Vagina (tissue), 2 donors: Measurements from ENCODE around the gene ZFHX3. TPM values are rescaled to one million over a fixed set of nuclear protein-coding genes. Genes with fewer than 3 reads are reported as not detected.
A peak's percentile ranks its signal among the peaks of the same experiment; 100 is the strongest.

ENCODE experiments used
- DNase-seq, 2 donors: peaks; one replicate each; pipeline ENCODE4 v3.0.0-alpha.2; 2017; ENCODE audit errors: extremely low spot score in 2 of 2
- H3K27ac ChIP-seq: fragments of 200-600 bp; sonication (generic); one replicate; pipeline ENCODE4 v1.5.1; 2019
- H3K27me3 ChIP-seq: fragments of 200-600 bp; sonication (generic); one replicate; pipeline ENCODE4 v1.5.1; 2019
- H3K36me3 ChIP-seq, 2 donors: fragments of 200-600 bp; sonication (generic); one replicate each; pipeline ENCODE4 v1.5.1; 2017 to 2019
- H3K4me1 ChIP-seq: fragments of 200-600 bp; sonication (generic); one replicate; pipeline ENCODE4 v1.5.1; 2019
- H3K4me3 ChIP-seq, 2 donors: fragments of 200-600 bp; sonication (generic); 1 replicate in 1 of 2; 2 replicates in 1 of 2; pipeline ENCODE4 v1.5.1; 2016 to 2019
- H3K9me3 ChIP-seq: fragments of 200-600 bp; sonication (generic); one replicate; pipeline ENCODE4 v1.5.1; 2019
- CTCF ChIP-seq, 3 experiments: fragments of 450-650 bp in 2 of 3; fragments of 200-600 bp in 1 of 3; sonication (generic) in 1 of 3; IDR thresholded peaks; one replicate each; pipeline ENCODE4 v1.5.1; 2017 to 2019; ENCODE audit warnings: antibody characterized with exemption in 3 of 3, mild to moderate bottlenecking in 2 of 3, moderate library complexity in 2 of 3
- POLR2A ChIP-seq, 2 donors: fragments of 450-650 bp; IDR thresholded peaks; one replicate each; pipeline ENCODE4 v1.6.1; 2017; ENCODE audit warnings: antibody characterized with exemption in 2 of 2, mild to moderate bottlenecking in 2 of 2, moderate library complexity in 2 of 2
- POLR2AphosphoS5 ChIP-seq, 2 donors: sonication (generic); formaldehyde crosslinking; IDR thresholded peaks; one replicate each; pipeline ENCODE4 v1.9.0; 2017; ENCODE audit warnings: antibody characterized with exemption in 2 of 2, mild to moderate bottlenecking in 2 of 2, low read depth in 1 of 2; ENCODE audit not compliant: insufficient read depth in 1 of 2
- intact Hi-C: fragments of 100-400 bp; cut with DNase I; formaldehyde crosslinking; loops from one replicate; pipeline ENCODE4 v1.15.1; 2023
- total RNA-seq: library from RNA; depleted of rRNA; stranded (reverse); fragments of >200 nt; gene quantifications from one replicate; pipeline ENCODE4 v1.2.3, GENCODE V29; 2016

The ZFHX3 gene
- total RNA-seq, 1 donor from 2014 or later: 28.0 TPM

GRCh38 chr16:72798264-72798663 is 249.7 kb downstream of the ZFHX3 start:
- DNase-seq: peak in 1 of 2 donors; percentile 75
- H3K9me3 ChIP-seq: no peaks in the 10 kb centered on the region
- no peak overlapping the region for H3K27ac ChIP-seq
- H3K4me1 ChIP-seq: no peaks in the 10 kb centered on the region
- intact Hi-C loops: no loop called here
- H3K4me3 ChIP-seq: no peak overlapping the region
- TF ChIP-seq CTCF (IDR thresholded peaks at IDR 0.05) (no peak), POLR2AphosphoS5 (IDR thresholded peaks at IDR 0.05; ENCODE audit: insufficient read depth in 1 of 2, low read depth in 1 of 2) (no peak), POLR2A (IDR thresholded peaks at IDR 0.05) (no peak)
- peaks cover 0 to 44% of the 10 kb centered on the region in 2 donors for H3K36me3 ChIP-seq
- no peaks in the 10 kb centered on the region for H3K27me3 ChIP-seq

- peak in 1 of 2 donors; percentile 77 for DNase-seq
- Histone ChIP-seq H3K36me3 (peaks cover 0 to 49% of the 10 kb centered on the region in 2 donors), H3K27ac (no peak overlapping the region), H3K4me3 (no peak overlapping the region), H3K4me1 (no peaks in the 10 kb centered on the region), H3K27me3 (no peaks in the 10 kb centered on the region), H3K9me3 (no peaks in the 10 kb centered on the region)
- TF ChIP-seq POLR2AphosphoS5 (IDR thresholded peaks at IDR 0.05; ENCODE audit: insufficient read depth in 1 of 2, low read depth in 1 of 2) (no peak), CTCF (IDR thresholded peaks at IDR 0.05) (no peak), POLR2A (IDR thresholded peaks at IDR 0.05) (no peak)
- intact Hi-C loops: no loop called here
Measured at GRCh38 chr16:72797621-72798020, 250.3 kb downstream of the ZFHX3 start.

GRCh38 chr16:72796222-72796621 is 251.7 kb downstream of the ZFHX3 start:
- peak in 1 of 2 donors; percentile 67 for DNase-seq
- Histone ChIP-seq H3K4me3 (no peak overlapping the region), H3K4me1 (no peaks in the 10 kb centered on the region), H3K36me3 (peaks cover 0 to 49% of the 10 kb centered on the region in 2 donors), H3K27me3 (no peaks in the 10 kb centered on the region), H3K9me3 (no peaks in the 10 kb centered on the region), H3K27ac (no peak overlapping the region)
- intact Hi-C loops: no loop called here
- TF ChIP-seq CTCF (IDR thresholded peaks at IDR 0.05) (no peak), POLR2AphosphoS5 (IDR thresholded peaks at IDR 0.05; ENCODE audit: insufficient read depth in 1 of 2, low read depth in 1 of 2) (no peak), POLR2A (IDR thresholded peaks at IDR 0.05) (no peak)

- no peak for DNase-seq
- intact Hi-C loops: no loop called here
- Histone ChIP-seq H3K36me3 (peaks cover 0 to 49% of the 10 kb centered on the region in 2 donors), H3K9me3 (no peaks in the 10 kb centered on the region), H3K4me3 (no peak overlapping the region), H3K27ac (no peak overlapping the region), H3K4me1 (no peaks in the 10 kb centered on the region), H3K27me3 (no peaks in the 10 kb centered on the region)
- TF ChIP-seq POLR2AphosphoS5 (IDR thresholded peaks at IDR 0.05; ENCODE audit: insufficient read depth in 1 of 2, low read depth in 1 of 2) (no peak), CTCF (IDR thresholded peaks at IDR 0.05) (no peak), POLR2A (IDR thresholded peaks at IDR 0.05) (no peak)
Measured at GRCh38 chr16:72794986-72795385, 252.9 kb downstream of the ZFHX3 start.

GRCh38 chr16:72794319-72794718 is 253.6 kb downstream of the ZFHX3 start:
- intact Hi-C loops: no loop called here
- H3K4me1 ChIP-seq: peaks cover 4% of the 10 kb centered on the region
- peaks cover 0 to 47% of the 10 kb centered on the region in 2 donors for H3K36me3 ChIP-seq
- no peak overlapping the region for H3K27ac ChIP-seq
- H3K27me3 ChIP-seq: no peaks in the 10 kb centered on the region
- peak in 1 of 2 donors; percentile 54 for DNase-seq
- H3K9me3 ChIP-seq: no peaks in the 10 kb centered on the region
- TF ChIP-seq POLR2AphosphoS5 (IDR thresholded peaks at IDR 0.05; ENCODE audit: insufficient read depth in 1 of 2, low read depth in 1 of 2): no peak
- TF ChIP-seq CTCF (IDR thresholded peaks at IDR 0.05): no peak
- no peak for TF ChIP-seq POLR2A (IDR thresholded peaks at IDR 0.05)
- H3K4me3 ChIP-seq: no peak overlapping the region
